SU-DHL-6 (cell line): ENCODE measurements around the gene SLC38A10.
A peak's percentile ranks its signal among the peaks of the same experiment; 100 is the strongest.

Experiments used
- H2AFZ ChIP-seq: fragments of 200-600 bp; sonication (generic); 2 replicates; pipeline ENCODE4 v1.6.1; 2014; ENCODE audit warnings: low read depth, mild to moderate bottlenecking, moderate library complexity, mixed read lengths, antibody characterized with exemption, low read length; ENCODE audit not compliant: severe bottlenecking
- H3F3A ChIP-seq: fragments of 200-600 bp; shearing (Covaris generic); 2 replicates; pipeline ENCODE4 v1.6.0; 2016; ENCODE audit warnings: antibody characterized with exemption, mild to moderate bottlenecking; ENCODE audit not compliant: insufficient read depth
- H3K27ac ChIP-seq: fragments of 200-600 bp; sonication (generic); 2 replicates; pipeline ENCODE4 v1.5.1; 2016; ENCODE audit warnings: low read depth, mild to moderate bottlenecking, low read length, moderate library complexity, mixed read lengths
- H3K27me3 ChIP-seq: fragments of 200-600 bp; sonication (generic), shearing (Covaris generic); 2 replicates; pipeline ENCODE4 v1.6.0; 2014; ENCODE audit warnings: mild to moderate bottlenecking, low read length
- H3K36me3 ChIP-seq: fragments of 200-600 bp; sonication (generic); 2 replicates; pipeline ENCODE4 v1.6.1; 2014; ENCODE audit warnings: mild to moderate bottlenecking, low read length, mixed read lengths
- H3K4me2 ChIP-seq: fragments of 300-600, 200-600 bp; shearing (Covaris generic), sonication (generic); 2 replicates; pipeline ENCODE4 v1.6.0; 2014; ENCODE audit warnings: low read length, low read depth, mild to moderate bottlenecking; ENCODE audit not compliant: poor library complexity, severe bottlenecking
- H3K4me3 ChIP-seq: fragments of 200-600 bp; sonication (generic); 2 replicates; pipeline ENCODE4 v1.5.1; 2014; ENCODE audit warnings: antibody characterized with exemption, low read length, mild to moderate bottlenecking, mixed read lengths; ENCODE audit not compliant: insufficient read depth, poor library complexity, severe bottlenecking
- H3K79me2 ChIP-seq: fragments of 200-600 bp; sonication (generic); 2 replicates; pipeline ENCODE4 v1.6.1; 2014; ENCODE audit warnings: mild to moderate bottlenecking, low read length, moderate library complexity; ENCODE audit not compliant: insufficient read depth
- H3K9ac ChIP-seq: fragments of 200-600 bp; sonication (generic); 2 replicates; pipeline ENCODE4 v1.7.0; 2014; ENCODE audit warnings: mild to moderate bottlenecking, low read length
- H3K9me2 ChIP-seq: fragments of 200-600 bp; sonication (generic); replicated peaks from 2 replicates; pipeline ENCODE4 v1.6.1; 2014; ENCODE audit warnings: low read length; ENCODE audit not compliant: insufficient read depth
- H3K9me3 ChIP-seq: fragments of 200-600 bp; sonication (generic); 2 replicates; pipeline ENCODE4 v1.6.1; 2014; ENCODE audit warnings: low read length, mixed read lengths; ENCODE audit not compliant: insufficient read depth
- H4K20me1 ChIP-seq: fragments of 200-600 bp; sonication (generic); 2 replicates; pipeline ENCODE4 v1.6.1; 2014; ENCODE audit warnings: low read depth, mild to moderate bottlenecking, antibody characterized with exemption, low read length, moderate library complexity, mixed read lengths
- CTCF ChIP-seq: fragments of 200-600 bp; sonication (generic); IDR thresholded peaks from one replicate; pipeline ENCODE4 v1.5.1; 2017; ENCODE audit warnings: antibody characterized with exemption, mild to moderate bottlenecking, low read length, moderate library complexity; ENCODE audit not compliant: insufficient read depth, poor library complexity, severe bottlenecking
- EZH2phosphoT487 ChIP-seq: fragments of 200-600 bp; sonication (generic), shearing (Covaris generic); conservative IDR thresholded peaks from 2 replicates; pipeline ENCODE4 v1.6.1; 2018; ENCODE audit warnings: mild to moderate bottlenecking, antibody characterized with exemption, low read length, moderate library complexity, mixed read lengths

The SLC38A10 gene

GRCh38 chr17:81295031-81295675 lies at the start of gene SLC38A10:
SLC38A10 (minus strand) TSS chr17:81295307; CDS start chr17:81294921, 386 bp downstream.
- no peak for TF ChIP-seq EZH2phosphoT487
- TF ChIP-seq CTCF = no peak
- H3K79me2 ChIP-seq = peaks cover 12% of the 10 kb centered on the region
- no peaks in the 10 kb centered on the region for H3K27me3 ChIP-seq
- peak within 1 kb of the TSS; percentile 76 for H2AFZ ChIP-seq
- no peaks in the 10 kb centered on the region for H4K20me1 ChIP-seq
- peak within 1 kb of the TSS; percentile 62 for H3K4me3 ChIP-seq
- no peaks in the 10 kb centered on the region for H3K9me3 ChIP-seq
- no peaks in the 10 kb centered on the region for H3K9me2 ChIP-seq
- peak within 1 kb of the TSS; percentile 80 for H3K4me2 ChIP-seq
- H3K27ac ChIP-seq = peak within 1 kb of the TSS; percentile 38
- peak within 1 kb of the TSS; percentile 96 for H3K9ac ChIP-seq
- no peaks in the 10 kb centered on the region for H3F3A ChIP-seq
- no peaks in the 10 kb centered on the region for H3K36me3 ChIP-seq

- Histone ChIP-seq H3K4me2 (no peak overlapping the region), H3K9me3 (no peaks in the 10 kb centered on the region), H3K9ac (no peak overlapping the region), H3K36me3 (no peaks in the 10 kb centered on the region), H2AFZ (no peak overlapping the region), H3K4me3 (no peak overlapping the region), H3K9me2 (no peaks in the 10 kb centered on the region), H3K27ac (no peak overlapping the region), H3F3A (no peaks in the 10 kb centered on the region), H3K79me2 (no peaks in the 10 kb centered on the region), H4K20me1 (no peaks in the 10 kb centered on the region), H3K27me3 (no peaks in the 10 kb centered on the region)
- no peak for TF ChIP-seq EZH2phosphoT487
- no peak for TF ChIP-seq CTCF
Observed at GRCh38 chr17:81342269-81343070, 47.4 kb upstream of the SLC38A10 start.

GRCh38 chr17:81341516-81342268 lies 46.6 kb upstream of the SLC38A10 start:
- H3K27me3 ChIP-seq = no peaks in the 10 kb centered on the region
- H3K4me3 ChIP-seq = no peak overlapping the region
- H3K79me2 ChIP-seq = no peaks in the 10 kb centered on the region
- H3K9ac ChIP-seq = no peak overlapping the region
- H3K9me2 ChIP-seq = no peaks in the 10 kb centered on the region
- no peak for TF ChIP-seq EZH2phosphoT487
- no peak for TF ChIP-seq CTCF
- H3K36me3 ChIP-seq = no peaks in the 10 kb centered on the region
- H2AFZ ChIP-seq = no peak overlapping the region
- no peaks in the 10 kb centered on the region for H3F3A ChIP-seq
- H3K9me3 ChIP-seq = no peaks in the 10 kb centered on the region
- H3K27ac ChIP-seq = no peak overlapping the region
- H3K4me2 ChIP-seq = no peak overlapping the region
- no peaks in the 10 kb centered on the region for H4K20me1 ChIP-seq
